Stimulated activated CD4-positive, alpha-beta T cell treated with anti-CD3 and anti-CD28 coated beads, Interleukin-2, amount 100 ng/mL, for 48 hours (primary cell): Measurements from ENCODE around the gene TPRN.

ENCODE experiments used
- DNase-seq, 2 donors: peaks; one replicate each; pipeline ENCODE4 v3.0.0-alpha.2; 2020

The TPRN gene

GRCh38 chr9:137188086-137188489, 12.5 kb downstream of the TPRN start:
- DNase-seq = no peak

- no peak for DNase-seq
Measured at GRCh38 chr9:137187386-137187785, 13.2 kb downstream of the TPRN start.

GRCh38 chr9:137186385-137186784, 14.2 kb downstream of the TPRN start:
- DNase-seq = no peak

- no peak for DNase-seq
Measured at GRCh38 chr9:137185921-137186320, 14.6 kb downstream of the TPRN start.

- no peak for DNase-seq
Measured at GRCh38 chr9:137184881-137185660, 15.5 kb downstream of the TPRN start.

GRCh38 chr9:137183980-137184595, 16.5 kb downstream of the TPRN start:
- DNase-seq = no peak

GRCh38 chr9:137182836-137183235, 17.7 kb downstream of the TPRN start:
- no peak for DNase-seq

GRCh38 chr9:137181680-137182079, 18.9 kb downstream of the TPRN start:
- no peak for DNase-seq

- no peak for DNase-seq
Measured at GRCh38 chr9:137180491-137180890, 20.1 kb downstream of the TPRN start.

GRCh38 chr9:137179761-137180160, 20.8 kb downstream of the TPRN start:
- DNase-seq = no peak

GRCh38 chr9:137178939-137179630, 21.5 kb downstream of the TPRN start:
- DNase-seq = no peak

GRCh38 chr9:137178201-137178938, 22.2 kb downstream of the TPRN start:
- DNase-seq = no peak

GRCh38 chr9:137176302-137177182, 24.0 kb downstream of the TPRN start:
- no peak for DNase-seq

GRCh38 chr9:137175345-137175961, 25.1 kb downstream of the TPRN start:
- DNase-seq = no peak

GRCh38 chr9:137174722-137175293, 25.7 kb downstream of the TPRN start:
- no peak for DNase-seq

- no peak for DNase-seq
Measured at GRCh38 chr9:137173796-137174664, 26.5 kb downstream of the TPRN start.

- no peak for DNase-seq
Measured at GRCh38 chr9:137172901-137173795, 27.4 kb downstream of the TPRN start.

GRCh38 chr9:137171149-137171900, 29.2 kb downstream of the TPRN start:
- DNase-seq = no peak
